Thymus (tissue), 11 donors: ENCODE data around the gene ZNF280B. TPM values are rescaled to one million over a fixed set of nuclear protein-coding genes. Genes with fewer than 3 reads are reported as not detected.

ENCODE experiments used
- DNase-seq, 9 donors: peaks; one replicate each; pipeline ENCODE4 v3.0.0-alpha.2; 2013; ENCODE audit warnings: low spot score in 9 of 9, low read depth in 6 of 9, missing footprints in 1 of 9
- H3K27ac ChIP-seq, 2 donors: one replicate each; pipeline ENCODE4 v1.5.1; 2013; ENCODE audit warnings: control low read depth in 1 of 2, low read depth in 1 of 2, low read length in 1 of 2, mild to moderate bottlenecking in 1 of 2, moderate library complexity in 1 of 2
- H3K27me3 ChIP-seq, 2 donors: one replicate each; pipeline ENCODE4 v1.5.1; 2013; ENCODE audit warnings: low read length in 1 of 2; ENCODE audit not compliant: control insufficient read depth in 2 of 2, insufficient read depth in 1 of 2
- H3K36me3 ChIP-seq, 2 donors: one replicate each; pipeline ENCODE4 v1.5.1; 2013; ENCODE audit warnings: low read length in 1 of 2, mild to moderate bottlenecking in 1 of 2, moderate library complexity in 1 of 2; ENCODE audit not compliant: control insufficient read depth in 2 of 2, insufficient read depth in 2 of 2
- H3K4me1 ChIP-seq, 2 donors: one replicate each; pipeline ENCODE4 v1.5.1; 2013; ENCODE audit warnings: low read length in 2 of 2; ENCODE audit not compliant: control insufficient read depth in 2 of 2, insufficient read depth in 2 of 2
- H3K4me3 ChIP-seq, 2 donors: one replicate each; pipeline ENCODE4 v1.5.1; 2013; ENCODE audit warnings: low read length in 2 of 2, control low read depth in 1 of 2, mild to moderate bottlenecking in 1 of 2
- H3K9me3 ChIP-seq, 2 donors: one replicate each; pipeline ENCODE4 v1.5.1; 2013; ENCODE audit warnings: low read length in 1 of 2, mild to moderate bottlenecking in 1 of 2; ENCODE audit not compliant: control insufficient read depth in 2 of 2, insufficient read depth in 1 of 2
- WGBS: extraction: QIAGEN DNeasy Blood & Tissue Kit; methylation state at CpG from one replicate; pipeline ENCODE4 v1.1.7; 2013; 5-methylcytosine and 5-hydroxymethylcytosine counted together
- polyA plus RNA-seq: library from polyadenylated mRNA; stranded (reverse); fragments of 200-250 nt; gene quantifications from one replicate; pipeline ENCODE4 v1.2.3, GENCODE V29; 2013
- total RNA-seq: library from RNA; stranded (reverse); fragments of 120-200 nt; gene quantifications from one replicate; pipeline ENCODE4 v1.2.4, GENCODE V29; 2013
- donor health status: healthy.

Gene ZNF280B
- total and polyA plus RNA-seq, 2 donors: 0.55 to 0.99 TPM

GRCh38 chr22:22487869-22488597, 20.5 kb downstream of the ZNF280B start:
- WGBS: 97% methylated on average over 12 of the region's 12 CpGs
- no peaks in the 10 kb centered on the region for H3K9me3 ChIP-seq
- no peak overlapping the region for H3K27ac ChIP-seq
- DNase-seq: no peak
- H3K4me1 ChIP-seq: no peaks in the 10 kb centered on the region
- H3K27me3 ChIP-seq: no peaks in the 10 kb centered on the region
- peaks cover 0 to 2% of the 10 kb centered on the region in 2 donors for H3K36me3 ChIP-seq
- no peak overlapping the region for H3K4me3 ChIP-seq

GRCh38 chr22:22487059-22487458, 21.5 kb downstream of the ZNF280B start:
- Histone ChIP-seq H3K27me3 (no peaks in the 10 kb centered on the region), H3K36me3 (peaks cover 0 to 2% of the 10 kb centered on the region in 2 donors), H3K4me3 (no peak overlapping the region), H3K27ac (no peak overlapping the region), H3K9me3 (no peaks in the 10 kb centered on the region), H3K4me1 (no peaks in the 10 kb centered on the region)
- DNase-seq: no peak
- WGBS: 98% methylated on average over 6 of the region's 6 CpGs

- 98% methylated on average over 4 of the region's 4 CpGs for WGBS
- Histone ChIP-seq H3K27ac (no peak overlapping the region), H3K27me3 (no peaks in the 10 kb centered on the region), H3K4me1 (no peaks in the 10 kb centered on the region), H3K36me3 (peaks cover 0 to 2% of the 10 kb centered on the region in 2 donors), H3K4me3 (no peak overlapping the region), H3K9me3 (no peaks in the 10 kb centered on the region)
- no peak for DNase-seq
Observed at GRCh38 chr22:22486132-22486899, 22.2 kb downstream of the ZNF280B start.

GRCh38 chr22:22485524-22485923, 23.0 kb downstream of the ZNF280B start:
- no peaks in the 10 kb centered on the region for H3K27me3 ChIP-seq
- DNase-seq: no peak
- WGBS: 98% methylated on average over 3 of the region's 3 CpGs
- no peaks in the 10 kb centered on the region for H3K9me3 ChIP-seq
- H3K4me1 ChIP-seq: no peaks in the 10 kb centered on the region
- peaks cover 0 to 2% of the 10 kb centered on the region in 2 donors for H3K36me3 ChIP-seq
- H3K4me3 ChIP-seq: no peak overlapping the region
- no peak overlapping the region for H3K27ac ChIP-seq

GRCh38 chr22:22484023-22484422, 24.5 kb downstream of the ZNF280B start:
- Histone ChIP-seq H3K27ac (no peak overlapping the region), H3K36me3 (peaks cover 0 to 2% of the 10 kb centered on the region in 2 donors), H3K4me3 (no peak overlapping the region), H3K27me3 (no peaks in the 10 kb centered on the region), H3K9me3 (no peaks in the 10 kb centered on the region), H3K4me1 (no peaks in the 10 kb centered on the region)
- no peak for DNase-seq
- WGBS: 98% methylated on average over 11 of the region's 11 CpGs

- DNase-seq: no peak
- no peaks in the 10 kb centered on the region for H3K36me3 ChIP-seq
- no peaks in the 10 kb centered on the region for H3K27me3 ChIP-seq
- H3K27ac ChIP-seq: no peak overlapping the region
- no peaks in the 10 kb centered on the region for H3K4me1 ChIP-seq
- no peaks in the 10 kb centered on the region for H3K9me3 ChIP-seq
- no peak overlapping the region for H3K4me3 ChIP-seq
- WGBS: 97% methylated on average over 2 of the region's 2 CpGs
Observed at GRCh38 chr22:22480940-22481339, 27.6 kb downstream of the ZNF280B start.

- 97% methylated on average over 5 of the region's 5 CpGs for WGBS
Observed at GRCh38 chr22:22479999-22480532, 28.5 kb downstream of the ZNF280B start.

GRCh38 chr22:22479116-22479515, 29.4 kb downstream of the ZNF280B start:
- Histone ChIP-seq H3K4me3 (no peak overlapping the region), H3K27me3 (no peaks in the 10 kb centered on the region), H3K36me3 (no peaks in the 10 kb centered on the region), H3K27ac (no peak overlapping the region), H3K9me3 (no peaks in the 10 kb centered on the region), H3K4me1 (no peaks in the 10 kb centered on the region)
- DNase-seq: no peak
- 97% methylated on average over 2 of the region's 2 CpGs for WGBS

More at GRCh38 chr22:22479999-22480532, 28.5 kb downstream of the ZNF280B start:
- no peaks in the 10 kb centered on the region for H3K4me1 ChIP-seq
- H3K36me3 ChIP-seq: no peaks in the 10 kb centered on the region
- H3K27me3 ChIP-seq: no peaks in the 10 kb centered on the region
- H3K4me3 ChIP-seq: no peak overlapping the region
- no peak for DNase-seq
- H3K27ac ChIP-seq: no peak overlapping the region
- H3K9me3 ChIP-seq: no peaks in the 10 kb centered on the region

- no peaks in the 10 kb centered on the region for H3K4me1 ChIP-seq
Observed at GRCh38 chr22:22478470-22478869, 30.1 kb downstream of the ZNF280B start.

More at GRCh38 chr22:22478470-22478869, 30.1 kb downstream of the ZNF280B start:
- Histone ChIP-seq H3K27me3 (no peaks in the 10 kb centered on the region), H3K36me3 (no peaks in the 10 kb centered on the region), H3K27ac (no peak overlapping the region), H3K9me3 (no peaks in the 10 kb centered on the region), H3K4me3 (no peak overlapping the region)
- no peak for DNase-seq
